NB4 (cell line): ENCODE measurements around the gene ZNF580.

Experiments used
- DNase-seq: peaks from one replicate; pipeline ENCODE4 v3.0.0; 2010; ENCODE audit warnings: low read depth
- H3K4me3 ChIP-seq: one replicate; pipeline ENCODE4 v1.5.1; 2011; ENCODE audit warnings: mild to moderate bottlenecking, low read depth, low read length, moderate library complexity
- CTCF ChIP-seq: IDR thresholded peaks from one replicate; pipeline ENCODE4 v1.5.1; 2012; ENCODE audit warnings: low read depth, low read length
- MAX ChIP-seq: IDR thresholded peaks from 2 replicates; pipeline ENCODE4 v1.6.1; 2011; ENCODE audit warnings: low read depth, low read length
- MYC ChIP-seq: IDR thresholded peaks from 2 replicates; pipeline ENCODE4 v1.6.1; 2011; ENCODE audit warnings: low read depth, low read length
- POLR2A ChIP-seq: IDR thresholded peaks from 2 replicates; pipeline ENCODE4 v1.6.1; 2011; ENCODE audit warnings: mild to moderate bottlenecking; ENCODE audit not compliant: insufficient read length; ENCODE audit errors: extremely low read depth

ZNF580 gene

GRCh38 chr19:55611300-55611982 lies 29.4 kb upstream of the ZNF580 start:
- DNase-seq = no peak
- no peak overlapping the region for H3K4me3 ChIP-seq
- TF ChIP-seq MYC = no peak
- TF ChIP-seq CTCF = no peak
- no peak for TF ChIP-seq POLR2A
- no peak for TF ChIP-seq MAX

- no peak for DNase-seq
- no peak overlapping the region for H3K4me3 ChIP-seq
- TF ChIP-seq POLR2A = no peak
- TF ChIP-seq MAX = no peak
- TF ChIP-seq MYC = no peak
- TF ChIP-seq CTCF = no peak
Observed at GRCh38 chr19:55611983-55612645, 28.7 kb upstream of the ZNF580 start.

- DNase-seq = no peak
- H3K4me3 ChIP-seq = no peak overlapping the region
- TF ChIP-seq POLR2A (no peak), MAX (no peak), MYC (no peak), CTCF (no peak)
Observed at GRCh38 chr19:55613396-55613795, 27.4 kb upstream of the ZNF580 start.

- no peak overlapping the region for H3K4me3 ChIP-seq
- TF ChIP-seq CTCF (no peak), POLR2A (no peak), MAX (no peak), MYC (no peak)
- DNase-seq = no peak
Observed at GRCh38 chr19:55613930-55614710, 26.7 kb upstream of the ZNF580 start.

GRCh38 chr19:55614711-55615542 lies 25.9 kb upstream of the ZNF580 start:
- TF ChIP-seq MAX (no peak), POLR2A (no peak), CTCF (no peak)
- no peak overlapping the region for H3K4me3 ChIP-seq
- DNase-seq = no peak
